Skeletal muscle tissue (tissue), 4 donors: Measurements from ENCODE around the gene RIPOR3. TPM values are rescaled to one million over a fixed set of nuclear protein-coding genes. Genes with fewer than 3 reads are reported as not detected.
"Not testable (repeated sequence)": the region's sequence is repeated elsewhere in the genome, so short reads cannot be mapped to it uniquely, and the experiment has no call there.

Experiments
- H3K27ac ChIP-seq: one replicate; pipeline ENCODE4 v1.7.0; 2013; ENCODE audit warnings: mild to moderate bottlenecking, low read depth, low read length, inconsistent platforms
- H3K27me3 ChIP-seq, 3 donors: one replicate each; pipeline ENCODE4 v1.7.0; 2013; ENCODE audit warnings: low read length in 3 of 3; ENCODE audit not compliant: control insufficient read depth in 3 of 3, insufficient read depth in 3 of 3
- H3K36me3 ChIP-seq, 3 donors: one replicate each; pipeline ENCODE4 v1.7.0; 2013; ENCODE audit warnings: low read length in 3 of 3; ENCODE audit not compliant: control insufficient read depth in 3 of 3, insufficient read depth in 3 of 3
- H3K4me1 ChIP-seq, 3 donors: one replicate each; pipeline ENCODE4 v1.7.0; 2013; ENCODE audit warnings: low read length in 3 of 3, mild to moderate bottlenecking in 3 of 3; ENCODE audit not compliant: control insufficient read depth in 3 of 3, insufficient read depth in 3 of 3
- H3K4me3 ChIP-seq, 3 donors: one replicate each; pipeline ENCODE4 v1.7.0; 2013; ENCODE audit warnings: low read length in 3 of 3
- H3K9ac ChIP-seq, 3 donors: one replicate each; pipeline ENCODE4 v1.7.0; 2013; ENCODE audit warnings: low read length in 3 of 3, mild to moderate bottlenecking in 3 of 3, moderate library complexity in 2 of 3, low read depth in 1 of 3
- H3K9me3 ChIP-seq, 3 donors: one replicate each; pipeline ENCODE4 v1.7.0; 2013; ENCODE audit warnings: low read length in 3 of 3; ENCODE audit not compliant: control insufficient read depth in 3 of 3
- total RNA-seq: library from RNA; depleted of rRNA; stranded (reverse); fragments of >200 nt; gene quantifications from one replicate; pipeline ENCODE4 v1.2.3, GENCODE V29; 2014
- donor health status: Osteomylitis.

RIPOR3 gene
- total RNA-seq, 1 donor from 2014 or later: 2.6 TPM

DNA sequence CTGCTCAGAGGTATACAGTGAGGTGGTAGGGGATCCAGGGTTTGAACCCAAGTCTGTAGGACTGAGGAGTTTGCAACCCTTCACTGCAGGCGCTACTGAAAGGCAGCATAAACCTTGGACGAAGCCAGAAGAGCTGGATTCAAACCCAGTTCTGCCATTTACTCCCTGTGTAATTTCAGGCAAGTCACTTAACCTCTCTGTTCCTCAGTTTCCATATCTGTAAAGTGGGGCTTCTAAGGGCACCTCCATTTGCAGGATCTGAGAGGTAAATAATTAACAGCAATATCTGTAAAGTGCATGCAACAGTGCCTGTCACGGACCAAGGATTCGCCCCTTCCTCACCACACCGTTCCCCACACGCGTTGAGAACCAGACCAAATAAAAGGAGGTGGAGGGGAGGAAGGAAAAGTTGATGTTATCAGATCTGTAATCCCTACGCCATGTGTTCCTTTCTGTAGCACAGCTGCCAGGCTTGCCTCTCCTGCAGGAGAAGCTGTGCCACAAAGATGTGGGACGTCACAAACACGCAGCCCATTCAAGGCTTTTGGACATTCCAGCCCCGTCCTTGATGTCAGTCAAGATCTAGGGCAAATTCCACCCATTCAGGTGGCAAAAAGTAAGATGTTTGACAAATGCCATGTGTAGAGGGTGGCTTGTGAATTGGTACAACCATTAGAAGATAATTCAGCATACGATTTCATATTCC, 9.8 kb downstream of the RIPOR3 start:
- no peaks in the 10 kb centered on the region for H3K27me3 ChIP-seq
- no peak overlapping the region for H3K27ac ChIP-seq
- no peaks in the 10 kb centered on the region for H3K9me3 ChIP-seq
- no peak overlapping the region for H3K9ac ChIP-seq
- H3K4me3 ChIP-seq: no peak overlapping the region
- no peaks in the 10 kb centered on the region for H3K36me3 ChIP-seq
- peaks cover 6 to 19% (median 13%) of the 10 kb centered on the region in 3 donors for H3K4me1 ChIP-seq

DNA sequence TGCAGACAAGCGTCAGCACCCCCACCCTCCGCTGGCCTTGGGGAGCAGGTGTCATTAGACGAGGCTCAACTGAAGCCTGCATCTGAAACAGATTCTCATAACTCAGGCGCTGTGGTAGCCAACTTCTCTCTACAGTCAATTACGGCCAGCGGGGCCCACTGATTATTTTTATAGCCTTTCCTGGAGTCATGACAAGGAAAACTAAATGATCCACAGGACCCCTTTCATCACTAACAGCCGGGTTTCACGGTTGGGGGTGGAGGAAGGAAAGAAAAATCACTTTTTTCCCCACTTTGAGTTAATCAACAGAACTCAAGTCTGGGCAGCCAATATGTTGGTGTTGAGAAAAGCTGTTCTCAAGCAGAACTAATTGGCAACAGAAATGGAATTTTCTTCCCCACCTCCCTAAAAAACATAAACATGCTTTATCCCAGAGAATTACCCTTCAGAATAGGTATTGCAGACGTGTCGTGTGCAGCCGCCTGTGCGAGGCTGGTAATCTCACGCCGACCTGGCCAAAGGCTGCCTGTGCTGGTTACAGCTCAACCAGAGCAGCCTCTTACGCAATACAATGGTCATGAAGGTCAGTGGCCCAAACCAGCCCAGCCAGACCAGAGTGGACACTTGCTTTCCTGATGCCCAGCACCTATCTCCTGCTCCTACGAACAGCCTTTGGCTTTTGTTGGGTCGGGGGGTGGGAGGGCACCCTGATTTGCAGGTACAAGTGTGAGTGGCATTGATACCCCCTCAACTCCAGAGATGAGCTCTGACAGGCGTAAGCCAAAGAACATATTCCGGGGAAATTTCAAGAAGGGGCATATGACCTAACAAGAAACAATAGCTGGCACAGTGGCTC, 11.0 kb downstream of the RIPOR3 start:
- H3K9me3 ChIP-seq: no peaks in the 10 kb centered on the region
- H3K27me3 ChIP-seq: no peaks in the 10 kb centered on the region
- H3K27ac ChIP-seq: peak overlapping the region; percentile 57
- H3K4me3 ChIP-seq: no peak overlapping the region
- no peaks in the 10 kb centered on the region for H3K36me3 ChIP-seq
- peaks cover 6 to 20% (median 17%) of the 10 kb centered on the region in 3 donors for H3K4me1 ChIP-seq
- peak overlapping the region in 1 of 3 donors; percentile 40 for H3K9ac ChIP-seq

DNA sequence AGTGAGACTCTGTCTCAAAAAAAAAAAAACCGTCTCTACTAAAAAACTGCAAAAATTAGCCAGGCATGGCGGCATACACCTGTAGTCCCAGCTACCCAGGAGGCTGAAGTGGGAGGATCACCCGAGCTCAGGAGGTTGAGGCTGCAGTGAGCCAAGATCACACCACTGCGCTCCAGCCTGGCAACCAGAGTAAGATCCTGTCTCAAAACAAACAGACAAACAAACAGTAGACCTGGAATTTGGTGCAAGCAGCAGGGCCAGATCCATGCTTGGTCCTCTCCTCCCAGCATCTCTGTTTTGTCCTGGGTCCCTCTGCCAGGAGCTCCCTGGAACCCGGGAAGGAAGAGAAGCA, 11.6 kb downstream of the RIPOR3 start:
- H3K27me3 ChIP-seq: no peaks in the 10 kb centered on the region
- H3K9me3 ChIP-seq: no peaks in the 10 kb centered on the region
- peak overlapping the region; percentile 57 for H3K27ac ChIP-seq
- no peak overlapping the region for H3K4me3 ChIP-seq
- no peak overlapping the region for H3K9ac ChIP-seq
- no peaks in the 10 kb centered on the region for H3K36me3 ChIP-seq
- peaks cover 6 to 20% (median 17%) of the 10 kb centered on the region in 3 donors for H3K4me1 ChIP-seq

DNA sequence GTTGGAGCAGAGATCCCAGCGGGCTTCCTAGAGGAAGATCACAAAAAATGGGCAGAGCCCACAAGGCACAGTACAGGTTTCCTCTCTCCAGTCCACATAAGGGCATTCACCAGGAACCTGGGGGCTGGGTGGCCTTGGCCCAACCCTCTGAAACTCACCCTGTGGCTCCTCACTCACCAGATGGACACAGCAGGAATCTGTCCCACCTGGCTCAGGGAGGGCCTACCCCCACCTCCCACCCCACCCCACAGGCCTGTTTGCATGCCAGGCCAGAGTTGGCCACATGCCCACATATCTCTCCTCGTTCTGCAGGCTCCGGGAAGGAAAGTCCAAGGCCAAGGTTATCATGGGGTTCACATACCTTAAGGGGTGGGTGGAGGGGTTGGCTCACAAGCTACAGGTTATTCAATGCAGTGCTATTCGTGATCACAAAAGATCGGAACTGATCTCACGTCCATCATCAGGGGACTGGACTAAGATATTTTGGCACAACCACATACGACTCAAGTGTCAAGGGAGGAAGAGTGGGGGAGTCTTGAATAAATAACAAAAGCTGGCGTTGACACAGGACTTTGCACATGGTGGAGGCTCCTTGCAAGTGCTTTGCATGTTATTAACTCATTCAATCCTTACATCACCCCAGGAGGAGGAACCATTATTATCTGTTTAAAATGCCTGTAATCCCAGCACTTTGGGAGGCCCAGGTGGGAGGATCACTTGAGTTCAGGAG, 13.0 kb downstream of the RIPOR3 start:
- H3K4me1 ChIP-seq: peaks cover 8 to 23% (median 17%) of the 10 kb centered on the region in 3 donors
- no peaks in the 10 kb centered on the region for H3K36me3 ChIP-seq
- no peak overlapping the region for H3K27ac ChIP-seq
- no peak overlapping the region for H3K4me3 ChIP-seq
- no peaks in the 10 kb centered on the region for H3K27me3 ChIP-seq
- H3K9me3 ChIP-seq: no peaks in the 10 kb centered on the region
- no peak overlapping the region for H3K9ac ChIP-seq

DNA sequence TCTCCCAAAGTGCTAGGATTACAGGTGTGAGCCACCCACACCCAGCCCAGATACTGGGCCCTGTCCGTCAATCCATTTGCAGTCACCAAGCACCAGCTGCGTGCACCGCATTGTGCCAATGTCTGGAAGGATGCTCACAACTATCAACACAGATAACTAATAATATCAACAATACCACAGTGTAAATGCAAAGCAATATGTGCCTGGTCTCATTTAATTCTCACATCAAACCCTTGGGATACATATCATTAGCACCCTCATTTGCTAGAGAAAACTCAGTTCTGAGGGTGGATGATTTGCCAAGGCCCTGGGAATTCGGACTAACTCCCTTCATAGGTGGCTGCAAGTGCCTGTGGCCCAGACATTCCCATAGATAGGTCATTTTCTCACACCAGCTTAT, 14.5 kb downstream of the RIPOR3 start:
- H3K4me1 ChIP-seq: peaks cover 11 to 23% (median 17%) of the 10 kb centered on the region in 3 donors
- no peak overlapping the region for H3K9ac ChIP-seq
- H3K27me3 ChIP-seq: no peaks in the 10 kb centered on the region
- H3K36me3 ChIP-seq: no peaks in the 10 kb centered on the region
- H3K4me3 ChIP-seq: no peak overlapping the region
- H3K27ac ChIP-seq: no peak overlapping the region
- H3K9me3 ChIP-seq: no peaks in the 10 kb centered on the region

DNA sequence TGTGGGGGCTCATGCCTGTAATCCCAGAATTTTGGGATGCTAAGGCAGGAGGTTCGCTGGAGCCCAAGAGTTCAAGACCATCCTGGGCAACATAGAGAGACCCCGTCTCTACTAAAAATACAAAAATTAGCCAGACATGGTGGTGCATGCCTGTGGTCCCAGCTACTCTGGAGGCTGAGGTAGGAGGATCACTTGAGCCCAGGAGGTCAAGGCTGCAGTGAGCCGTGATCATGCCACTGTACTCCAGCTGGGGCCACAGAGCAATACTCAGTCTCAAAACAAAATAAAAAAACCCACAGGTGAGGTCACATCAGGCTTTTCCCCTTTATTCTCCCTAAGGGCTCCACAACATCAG, 15.0 kb downstream of the RIPOR3 start:
- H3K4me1 ChIP-seq: peaks cover 11 to 23% (median 17%) of the 10 kb centered on the region in 3 donors
- H3K9me3 ChIP-seq, H3K4me3 ChIP-seq, H3K27me3 ChIP-seq, H3K27ac ChIP-seq, H3K36me3 ChIP-seq, H3K9ac ChIP-seq: not testable (repeated sequence)

DNA sequence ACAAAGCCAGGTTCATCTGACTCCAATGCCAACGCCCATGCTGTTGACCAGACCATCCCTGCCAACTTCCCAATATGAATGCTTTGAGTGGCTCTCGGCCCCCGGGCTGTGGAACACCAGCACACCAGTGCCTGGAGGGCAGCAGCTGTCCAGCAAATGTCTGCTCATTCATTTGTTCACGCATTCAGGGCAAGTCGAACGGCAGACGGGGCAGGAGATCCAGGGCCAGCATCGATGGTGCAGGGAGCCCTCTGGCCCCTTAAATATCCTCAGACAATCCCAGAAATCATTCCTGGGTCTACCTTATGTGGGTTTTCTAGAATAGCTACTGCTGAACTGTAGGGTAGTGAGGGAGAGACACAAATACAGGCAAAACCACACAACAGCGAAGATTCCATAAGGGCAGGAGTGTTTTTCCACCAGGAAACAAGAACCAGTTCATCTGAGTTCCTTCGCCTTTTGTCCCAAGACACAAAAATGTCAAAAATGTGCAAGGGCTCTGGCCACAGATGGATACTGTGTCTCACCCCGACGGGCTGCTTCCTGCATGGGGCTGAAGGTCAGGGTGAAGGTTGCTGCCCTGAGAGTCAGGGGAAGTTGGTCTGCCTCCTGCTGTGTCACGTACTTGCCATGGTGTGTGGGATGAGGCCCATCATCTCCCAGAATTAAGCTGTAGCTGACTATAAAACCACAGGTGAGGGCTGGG, 15.5 kb downstream of the RIPOR3 start:
- Histone ChIP-seq H3K27me3 (no peaks in the 10 kb centered on the region), H3K36me3 (no peaks in the 10 kb centered on the region), H3K4me1 (peaks cover 11 to 23% (median 16%) of the 10 kb centered on the region in 3 donors), H3K27ac (no peak overlapping the region), H3K9me3 (no peaks in the 10 kb centered on the region), H3K9ac (no peak overlapping the region), H3K4me3 (no peak overlapping the region)

DNA sequence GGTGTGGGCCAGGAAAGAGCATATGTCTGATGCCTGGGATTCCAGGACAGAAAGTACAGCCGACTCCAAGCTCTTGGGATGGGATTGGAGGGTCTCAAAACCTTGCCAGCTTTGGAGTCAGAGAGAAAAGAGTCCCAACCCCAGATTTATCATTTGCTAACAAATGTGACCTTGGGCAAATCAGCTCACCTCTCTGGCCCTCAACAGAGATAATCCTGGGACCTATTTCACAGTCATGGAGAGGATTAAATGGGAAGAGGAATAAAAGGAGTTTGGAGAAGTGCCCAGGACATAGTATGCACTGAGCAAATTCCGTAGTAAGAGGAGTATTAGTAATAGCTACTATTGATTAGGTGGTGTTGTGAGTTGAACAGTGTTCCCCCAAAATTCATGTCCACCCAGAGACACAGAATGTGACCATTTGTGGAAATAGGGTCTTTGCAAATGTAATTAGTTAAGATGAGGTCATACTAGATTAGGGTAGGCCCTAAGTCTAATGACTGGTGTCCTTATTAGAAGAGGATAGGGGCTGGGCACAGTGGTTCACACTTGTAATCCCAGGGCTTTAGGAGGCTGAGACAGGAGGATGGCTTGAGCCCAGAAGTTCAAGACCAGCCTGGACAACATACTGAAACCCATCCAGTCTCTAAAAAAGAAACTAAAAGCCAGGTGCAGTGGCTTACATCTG, 17.1 kb downstream of the RIPOR3 start:
- Histone ChIP-seq H3K27ac (no peak overlapping the region), H3K9me3 (no peaks in the 10 kb centered on the region), H3K27me3 (no peaks in the 10 kb centered on the region), H3K4me1 (peaks cover 5 to 13% (median 10%) of the 10 kb centered on the region in 3 donors), H3K4me3 (no peak overlapping the region), H3K9ac (no peak overlapping the region), H3K36me3 (no peaks in the 10 kb centered on the region)

DNA sequence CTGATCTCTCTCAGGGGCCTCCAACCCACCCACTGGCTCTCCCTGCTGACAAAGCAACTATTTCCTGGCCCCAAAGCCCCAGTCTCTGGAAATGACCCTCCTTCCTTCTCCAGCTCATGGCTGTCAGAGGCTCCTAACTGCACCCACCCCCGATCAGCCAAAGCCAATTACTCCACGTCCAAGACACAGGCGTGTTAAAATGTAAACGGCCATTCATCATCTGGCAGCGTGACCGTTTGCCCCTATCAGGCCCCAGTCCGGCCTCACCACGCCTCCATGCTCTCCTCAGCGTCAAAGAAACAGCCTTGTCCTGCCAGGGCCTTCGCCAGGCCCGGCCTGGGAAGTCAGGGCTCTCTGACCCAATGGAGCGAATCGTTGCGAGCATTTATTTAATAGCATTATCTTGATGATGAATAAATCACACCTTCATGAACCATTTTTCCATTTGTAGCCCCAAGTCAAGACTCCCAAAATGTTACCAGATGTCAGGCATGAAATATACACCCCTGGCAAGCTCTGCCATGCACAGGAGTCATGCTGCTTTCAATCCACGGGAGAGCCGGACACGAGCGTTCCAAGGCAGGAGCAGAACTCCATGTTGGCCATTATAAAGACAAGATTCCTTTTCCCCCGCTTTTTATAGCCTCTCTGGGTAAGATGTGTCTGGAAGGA, 17.7 kb downstream of the RIPOR3 start:
- H3K27me3 ChIP-seq: no peaks in the 10 kb centered on the region
- H3K4me3 ChIP-seq: no peak overlapping the region
- peak overlapping the region in 1 of 3 donors; percentile 8 for H3K9ac ChIP-seq
- no peaks in the 10 kb centered on the region for H3K36me3 ChIP-seq
- H3K4me1 ChIP-seq: peaks cover 8 to 16% (median 10%) of the 10 kb centered on the region in 3 donors
- H3K27ac ChIP-seq: no peak overlapping the region
- H3K9me3 ChIP-seq: no peaks in the 10 kb centered on the region
